Vagina (tissue), 2 donors: ENCODE measurements around the gene BAHCC1. TPM values are rescaled to one million over a fixed set of nuclear protein-coding genes. Genes with fewer than 3 reads are reported as not detected.

Experiments used
- DNase-seq, 2 donors: peaks; one replicate each; pipeline ENCODE4 v3.0.0-alpha.2; 2017; ENCODE audit errors: extremely low spot score in 2 of 2
- H3K27ac ChIP-seq: fragments of 200-600 bp; sonication (generic); one replicate; pipeline ENCODE4 v1.5.1; 2019
- H3K27me3 ChIP-seq: fragments of 200-600 bp; sonication (generic); one replicate; pipeline ENCODE4 v1.5.1; 2019
- H3K36me3 ChIP-seq, 2 donors: fragments of 200-600 bp; sonication (generic); one replicate each; pipeline ENCODE4 v1.5.1; 2017 to 2019
- H3K4me1 ChIP-seq: fragments of 200-600 bp; sonication (generic); one replicate; pipeline ENCODE4 v1.5.1; 2019
- H3K4me3 ChIP-seq, 2 donors: fragments of 200-600 bp; sonication (generic); 1 replicate in 1 of 2; 2 replicates in 1 of 2; pipeline ENCODE4 v1.5.1; 2016 to 2019
- H3K9me3 ChIP-seq: fragments of 200-600 bp; sonication (generic); one replicate; pipeline ENCODE4 v1.5.1; 2019
- CTCF ChIP-seq, 3 experiments: fragments of 450-650 bp in 2 of 3; fragments of 200-600 bp in 1 of 3; sonication (generic) in 1 of 3; IDR thresholded peaks; one replicate each; pipeline ENCODE4 v1.5.1; 2017 to 2019; ENCODE audit warnings: antibody characterized with exemption in 3 of 3, mild to moderate bottlenecking in 2 of 3, moderate library complexity in 2 of 3
- POLR2A ChIP-seq, 2 donors: fragments of 450-650 bp; IDR thresholded peaks; one replicate each; pipeline ENCODE4 v1.6.1; 2017; ENCODE audit warnings: antibody characterized with exemption in 2 of 2, mild to moderate bottlenecking in 2 of 2, moderate library complexity in 2 of 2
- POLR2AphosphoS5 ChIP-seq, 2 donors: sonication (generic); formaldehyde crosslinking; IDR thresholded peaks; one replicate each; pipeline ENCODE4 v1.9.0; 2017; ENCODE audit warnings: antibody characterized with exemption in 2 of 2, mild to moderate bottlenecking in 2 of 2, low read depth in 1 of 2; ENCODE audit not compliant: insufficient read depth in 1 of 2
- intact Hi-C: fragments of 100-400 bp; cut with DNase I; formaldehyde crosslinking; loops from one replicate; pipeline ENCODE4 v1.15.1; 2023
- total RNA-seq: library from RNA; depleted of rRNA; stranded (reverse); fragments of >200 nt; gene quantifications from one replicate; pipeline ENCODE4 v1.2.3, GENCODE V29; 2016

The BAHCC1 gene
- total RNA-seq, 1 donor from 2014 or later: 9.1 TPM

GRCh38 chr17:81443269-81443668 is 48.0 kb downstream of the BAHCC1 start:
- Histone ChIP-seq H3K27ac (no peak overlapping the region), H3K4me1 (no peaks in the 10 kb centered on the region), H3K9me3 (no peaks in the 10 kb centered on the region), H3K27me3 (no peaks in the 10 kb centered on the region), H3K4me3 (no peak overlapping the region), H3K36me3 (no peaks in the 10 kb centered on the region)
- no peak for DNase-seq
- intact Hi-C loops: no loop called here
- no peak for TF ChIP-seq POLR2AphosphoS5 (IDR thresholded peaks at IDR 0.05; ENCODE audit: insufficient read depth in 1 of 2, low read depth in 1 of 2)
- no peak for TF ChIP-seq POLR2A (IDR thresholded peaks at IDR 0.05)
- TF ChIP-seq CTCF (IDR thresholded peaks at IDR 0.05): no peak

GRCh38 chr17:81444610-81445339 is 49.5 kb downstream of the BAHCC1 start:
- intact Hi-C loops: no loop called here
- no peaks in the 10 kb centered on the region for H3K27me3 ChIP-seq
- no peak for TF ChIP-seq POLR2AphosphoS5 (IDR thresholded peaks at IDR 0.05; ENCODE audit: insufficient read depth in 1 of 2, low read depth in 1 of 2)
- TF ChIP-seq POLR2A (IDR thresholded peaks at IDR 0.05): no peak
- TF ChIP-seq CTCF (IDR thresholded peaks at IDR 0.05): no peak
- no peak overlapping the region for H3K27ac ChIP-seq
- no peaks in the 10 kb centered on the region for H3K4me1 ChIP-seq
- no peaks in the 10 kb centered on the region for H3K9me3 ChIP-seq
- DNase-seq: no peak
- H3K4me3 ChIP-seq: no peak overlapping the region
- H3K36me3 ChIP-seq: no peaks in the 10 kb centered on the region

GRCh38 chr17:81445642-81446503 is 50.6 kb downstream of the BAHCC1 start:
- Histone ChIP-seq H3K9me3 (no peaks in the 10 kb centered on the region), H3K27ac (no peak overlapping the region), H3K4me1 (no peaks in the 10 kb centered on the region), H3K27me3 (no peaks in the 10 kb centered on the region), H3K36me3 (no peaks in the 10 kb centered on the region), H3K4me3 (no peak overlapping the region)
- DNase-seq: no peak
- intact Hi-C loops: no loop called here
- no peak for TF ChIP-seq POLR2A (IDR thresholded peaks at IDR 0.05)
- no peak for TF ChIP-seq CTCF (IDR thresholded peaks at IDR 0.05)
- no peak for TF ChIP-seq POLR2AphosphoS5 (IDR thresholded peaks at IDR 0.05; ENCODE audit: insufficient read depth in 1 of 2, low read depth in 1 of 2)

DNA sequence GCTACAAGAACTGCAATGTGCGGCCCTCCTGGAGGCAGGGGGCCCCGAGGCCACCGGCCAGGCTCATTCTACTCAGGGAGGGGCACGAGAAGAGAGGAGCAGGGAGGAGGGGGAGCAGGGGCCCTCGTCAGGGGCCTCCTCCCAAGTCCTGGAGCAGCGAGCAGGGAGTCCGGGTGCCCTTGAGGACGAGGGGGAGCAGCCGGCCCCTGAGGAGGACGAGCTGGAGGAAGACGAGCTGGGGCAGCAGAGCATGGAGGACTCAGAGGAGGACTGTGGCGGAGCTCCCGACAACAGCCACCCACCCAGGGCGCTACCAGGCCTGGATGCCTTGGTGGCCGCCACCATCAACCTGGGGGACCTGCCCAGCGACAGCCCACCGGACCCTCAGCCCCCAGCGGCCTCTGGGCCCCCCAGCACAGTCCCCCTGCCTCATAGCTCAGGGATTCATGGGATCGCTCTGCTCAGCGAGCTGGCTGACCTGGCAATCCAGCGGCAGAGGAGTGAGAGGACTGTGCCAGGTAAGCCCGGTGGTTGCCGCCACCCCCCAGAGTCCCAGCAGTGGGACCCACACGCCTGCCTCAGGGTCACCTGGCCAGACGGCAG is 52.2 kb downstream of the BAHCC1 start:
- intact Hi-C loops: no loop called here

More for the DNA sequence above, 52.2 kb downstream of the BAHCC1 start:
- no peaks in the 10 kb centered on the region for H3K27me3 ChIP-seq
- TF ChIP-seq POLR2A (IDR thresholded peaks at IDR 0.05): no peak
- TF ChIP-seq CTCF (IDR thresholded peaks at IDR 0.05): no peak
- no peak for TF ChIP-seq POLR2AphosphoS5 (IDR thresholded peaks at IDR 0.05; ENCODE audit: insufficient read depth in 1 of 2, low read depth in 1 of 2)
- no peak overlapping the region for H3K27ac ChIP-seq
- no peaks in the 10 kb centered on the region for H3K4me1 ChIP-seq
- no peaks in the 10 kb centered on the region for H3K36me3 ChIP-seq
- no peak for DNase-seq
- H3K9me3 ChIP-seq: no peaks in the 10 kb centered on the region
- H3K4me3 ChIP-seq: no peak overlapping the region
